Measurements from ENCODE around the gene SSX2IP. TPM values are rescaled to one million over a fixed set of nuclear protein-coding genes. Genes with fewer than 3 reads are reported as not detected.

SSX2IP gene
- total and polyA plus RNA-seq, 9 of the 15 experiments (the other 6 are each of a cell fraction or from before 2014, with no cell fraction given): 20.6 to 96.7 (median 61.7) TPM

- TF ChIP-seq, protein P1, sequence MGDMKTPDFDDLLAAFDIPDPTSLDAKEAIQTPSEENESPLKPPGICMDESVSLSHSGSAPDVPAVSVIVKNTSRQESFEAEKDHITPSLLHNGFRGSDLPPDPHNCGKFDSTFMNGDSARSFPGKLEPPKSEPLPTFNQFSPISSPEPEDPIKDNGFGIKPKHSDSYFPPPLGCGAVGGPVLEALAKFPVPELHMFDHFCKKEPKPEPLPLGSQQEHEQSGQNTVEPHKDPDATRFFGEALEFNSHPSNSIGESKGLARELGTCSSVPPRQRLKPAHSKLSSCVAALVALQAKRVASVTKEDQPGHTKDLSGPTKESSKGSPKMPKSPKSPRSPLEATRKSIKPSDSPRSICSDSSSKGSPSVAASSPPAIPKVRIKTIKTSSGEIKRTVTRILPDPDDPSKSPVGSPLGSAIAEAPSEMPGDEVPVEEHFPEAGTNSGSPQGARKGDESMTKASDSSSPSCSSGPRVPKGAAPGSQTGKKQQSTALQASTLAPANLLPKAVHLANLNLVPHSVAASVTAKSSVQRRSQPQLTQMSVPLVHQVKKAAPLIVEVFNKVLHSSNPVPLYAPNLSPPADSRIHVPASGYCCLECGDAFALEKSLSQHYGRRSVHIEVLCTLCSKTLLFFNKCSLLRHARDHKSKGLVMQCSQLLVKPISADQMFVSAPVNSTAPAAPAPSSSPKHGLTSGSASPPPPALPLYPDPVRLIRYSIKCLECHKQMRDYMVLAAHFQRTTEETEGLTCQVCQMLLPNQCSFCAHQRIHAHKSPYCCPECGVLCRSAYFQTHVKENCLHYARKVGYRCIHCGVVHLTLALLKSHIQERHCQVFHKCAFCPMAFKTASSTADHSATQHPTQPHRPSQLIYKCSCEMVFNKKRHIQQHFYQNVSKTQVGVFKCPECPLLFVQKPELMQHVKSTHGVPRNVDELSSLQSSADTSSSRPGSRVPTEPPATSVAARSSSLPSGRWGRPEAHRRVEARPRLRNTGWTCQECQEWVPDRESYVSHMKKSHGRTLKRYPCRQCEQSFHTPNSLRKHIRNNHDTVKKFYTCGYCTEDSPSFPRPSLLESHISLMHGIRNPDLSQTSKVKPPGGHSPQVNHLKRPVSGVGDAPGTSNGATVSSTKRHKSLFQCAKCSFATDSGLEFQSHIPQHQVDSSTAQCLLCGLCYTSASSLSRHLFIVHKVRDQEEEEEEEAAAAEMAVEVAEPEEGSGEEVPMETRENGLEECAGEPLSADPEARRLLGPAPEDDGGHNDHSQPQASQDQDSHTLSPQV (IDR thresholded peaks at IDR 0.05): 0 out of 2 replicates have a peak, but pooled peaks have one; percentile 12
- TF ChIP-seq ZNF197 (CRISPR knock-in tag; IDR thresholded peaks at IDR 0.05; ENCODE audit: low read depth): no peak
- TF ChIP-seq, protein P2, sequence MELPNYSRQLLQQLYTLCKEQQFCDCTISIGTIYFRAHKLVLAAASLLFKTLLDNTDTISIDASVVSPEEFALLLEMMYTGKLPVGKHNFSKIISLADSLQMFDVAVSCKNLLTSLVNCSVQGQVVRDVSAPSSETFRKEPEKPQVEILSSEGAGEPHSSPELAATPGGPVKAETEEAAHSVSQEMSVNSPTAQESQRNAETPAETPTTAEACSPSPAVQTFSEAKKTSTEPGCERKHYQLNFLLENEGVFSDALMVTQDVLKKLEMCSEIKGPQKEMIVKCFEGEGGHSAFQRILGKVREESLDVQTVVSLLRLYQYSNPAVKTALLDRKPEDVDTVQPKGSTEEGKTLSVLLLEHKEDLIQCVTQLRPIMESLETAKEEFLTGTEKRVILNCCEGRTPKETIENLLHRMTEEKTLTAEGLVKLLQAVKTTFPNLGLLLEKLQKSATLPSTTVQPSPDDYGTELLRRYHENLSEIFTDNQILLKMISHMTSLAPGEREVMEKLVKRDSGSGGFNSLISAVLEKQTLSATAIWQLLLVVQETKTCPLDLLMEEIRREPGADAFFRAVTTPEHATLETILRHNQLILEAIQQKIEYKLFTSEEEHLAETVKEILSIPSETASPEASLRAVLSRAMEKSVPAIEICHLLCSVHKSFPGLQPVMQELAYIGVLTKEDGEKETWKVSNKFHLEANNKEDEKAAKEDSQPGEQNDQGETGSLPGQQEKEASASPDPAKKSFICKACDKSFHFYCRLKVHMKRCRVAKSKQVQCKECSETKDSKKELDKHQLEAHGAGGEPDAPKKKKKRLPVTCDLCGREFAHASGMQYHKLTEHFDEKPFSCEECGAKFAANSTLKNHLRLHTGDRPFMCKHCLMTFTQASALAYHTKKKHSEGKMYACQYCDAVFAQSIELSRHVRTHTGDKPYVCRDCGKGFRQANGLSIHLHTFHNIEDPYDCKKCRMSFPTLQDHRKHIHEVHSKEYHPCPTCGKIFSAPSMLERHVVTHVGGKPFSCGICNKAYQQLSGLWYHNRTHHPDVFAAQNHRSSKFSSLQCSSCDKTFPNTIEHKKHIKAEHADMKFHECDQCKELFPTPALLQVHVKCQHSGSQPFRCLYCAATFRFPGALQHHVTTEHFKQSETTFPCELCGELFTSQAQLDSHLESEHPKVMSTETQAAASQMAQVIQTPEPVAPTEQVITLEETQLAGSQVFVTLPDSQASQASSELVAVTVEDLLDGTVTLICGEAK (IDR thresholded peaks at IDR 0.05): 0 out of 2 replicates have a peak, but pooled peaks have one; percentile 45
- TF ChIP-seq, protein P2 (CRISPR knock-in tag; IDR thresholded peaks at IDR 0.05): no peak
Observed at GRCh38 chr1:84691122-84691783, 992 bp upstream of the SSX2IP start (continued).

All from K562 (cell line).